VCaP (cell line): ENCODE measurements around the gene ACOT7.
A peak's percentile ranks its signal among the peaks of the same experiment; 100 is the strongest.

Source experiments
- H3K27ac ChIP-seq: fragments of 450-650 bp; 2 replicates; pipeline ENCODE4 v1.5.1; 2017
- TF ChIP-seq, protein P1 (sequence below): fragments of 450-650 bp; conservative IDR thresholded peaks from 2 replicates; pipeline ENCODE4 v1.5.1; 2017; ENCODE audit warnings: mild to moderate bottlenecking, moderate library complexity

ACOT7 gene

GRCh38 chr1:6425658-6426057 lies 32.1 kb upstream of the ACOT7 start:
- TF ChIP-seq, protein P1, sequence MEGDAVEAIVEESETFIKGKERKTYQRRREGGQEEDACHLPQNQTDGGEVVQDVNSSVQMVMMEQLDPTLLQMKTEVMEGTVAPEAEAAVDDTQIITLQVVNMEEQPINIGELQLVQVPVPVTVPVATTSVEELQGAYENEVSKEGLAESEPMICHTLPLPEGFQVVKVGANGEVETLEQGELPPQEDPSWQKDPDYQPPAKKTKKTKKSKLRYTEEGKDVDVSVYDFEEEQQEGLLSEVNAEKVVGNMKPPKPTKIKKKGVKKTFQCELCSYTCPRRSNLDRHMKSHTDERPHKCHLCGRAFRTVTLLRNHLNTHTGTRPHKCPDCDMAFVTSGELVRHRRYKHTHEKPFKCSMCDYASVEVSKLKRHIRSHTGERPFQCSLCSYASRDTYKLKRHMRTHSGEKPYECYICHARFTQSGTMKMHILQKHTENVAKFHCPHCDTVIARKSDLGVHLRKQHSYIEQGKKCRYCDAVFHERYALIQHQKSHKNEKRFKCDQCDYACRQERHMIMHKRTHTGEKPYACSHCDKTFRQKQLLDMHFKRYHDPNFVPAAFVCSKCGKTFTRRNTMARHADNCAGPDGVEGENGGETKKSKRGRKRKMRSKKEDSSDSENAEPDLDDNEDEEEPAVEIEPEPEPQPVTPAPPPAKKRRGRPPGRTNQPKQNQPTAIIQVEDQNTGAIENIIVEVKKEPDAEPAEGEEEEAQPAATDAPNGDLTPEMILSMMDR: no peak
- H3K27ac ChIP-seq: no peak overlapping the region

DNA sequence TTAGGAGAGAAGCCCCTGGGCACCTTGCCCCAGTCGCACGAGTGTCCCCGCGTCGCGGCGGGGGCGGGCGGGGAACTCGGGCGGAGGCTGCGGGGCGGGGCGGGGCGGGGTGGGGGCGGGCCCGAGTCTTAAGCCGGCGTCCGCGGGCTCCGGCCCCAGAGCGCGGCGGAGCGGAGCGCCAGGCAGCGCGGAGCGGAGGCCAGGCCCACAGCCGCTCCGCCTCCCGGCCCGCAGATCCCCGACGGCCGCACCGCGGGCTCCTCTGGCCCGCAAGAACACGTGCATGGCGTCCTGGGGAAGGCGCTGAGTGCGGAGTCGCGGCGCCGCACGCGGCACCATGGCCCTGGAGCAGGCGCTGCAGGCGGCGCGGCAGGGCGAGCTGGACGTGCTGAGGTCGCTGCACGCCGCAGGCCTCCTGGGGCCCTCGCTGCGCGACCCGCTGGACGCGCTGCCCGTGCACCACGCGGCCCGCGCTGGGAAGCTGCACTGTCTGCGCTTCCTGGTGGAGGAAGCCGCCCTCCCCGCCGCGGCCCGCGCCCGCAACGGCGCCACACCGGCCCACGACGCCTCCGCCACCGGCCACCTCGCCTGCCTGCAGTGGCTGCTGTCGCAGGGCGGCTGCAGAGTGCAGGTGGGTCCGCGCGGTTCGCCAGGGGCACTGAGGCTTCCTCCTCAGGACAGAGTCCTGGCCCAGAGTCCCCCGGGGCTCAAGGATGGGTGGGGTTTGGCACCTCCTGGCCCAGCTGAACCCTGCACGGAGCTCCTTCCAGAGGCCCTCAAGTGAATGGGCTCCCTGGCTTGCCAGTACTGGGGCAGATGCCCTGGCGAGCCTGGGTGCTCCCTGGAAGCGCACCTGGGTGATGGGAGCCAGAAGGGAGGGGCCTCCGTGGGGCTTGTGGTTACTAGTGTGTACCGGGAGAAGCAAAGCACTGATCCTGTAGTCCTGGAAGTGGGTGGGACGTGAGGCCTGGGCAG lies 31.3 kb upstream of the ACOT7 start, which contains the start of gene ESPN:
ESPN (plus strand) TSS at position 158 of the 975 bp plus-strand sequence; CDS start at position 338, 180 bp downstream.
- TF ChIP-seq, protein P1: no peak
- H3K27ac ChIP-seq: peak within 1 kb of the TSS; percentile 24; the same call in 1 of the 2 replicates

DNA sequence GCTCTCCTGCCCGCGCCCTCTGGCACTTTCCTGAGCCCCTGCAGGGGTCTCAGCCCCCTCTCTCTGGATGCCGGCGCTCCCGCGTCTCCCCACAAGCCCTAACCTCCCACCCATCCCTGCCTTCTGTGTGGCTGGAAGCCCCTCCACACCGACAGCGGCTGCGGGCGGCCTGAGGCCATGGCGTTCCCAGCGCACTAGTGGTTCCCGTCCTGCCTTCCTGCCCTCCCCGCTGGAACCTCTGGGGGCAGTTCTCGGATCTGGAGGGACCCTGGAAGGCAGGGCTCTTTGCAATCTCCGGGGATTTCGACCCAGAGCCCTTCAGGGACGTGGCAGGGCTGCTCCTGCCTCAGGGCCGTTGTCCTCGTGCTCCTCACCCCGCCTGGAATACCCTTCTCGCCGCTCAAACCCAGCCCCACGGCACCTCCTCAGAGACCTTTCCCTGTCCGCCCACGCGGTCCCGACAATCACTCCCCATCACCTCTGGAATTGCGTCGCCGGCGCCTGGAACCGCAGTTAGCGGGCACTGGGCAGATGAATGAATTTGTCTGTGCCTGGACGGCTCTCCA lies 30.5 kb upstream of the ACOT7 start:
- TF ChIP-seq, protein P1: no peak

DNA sequence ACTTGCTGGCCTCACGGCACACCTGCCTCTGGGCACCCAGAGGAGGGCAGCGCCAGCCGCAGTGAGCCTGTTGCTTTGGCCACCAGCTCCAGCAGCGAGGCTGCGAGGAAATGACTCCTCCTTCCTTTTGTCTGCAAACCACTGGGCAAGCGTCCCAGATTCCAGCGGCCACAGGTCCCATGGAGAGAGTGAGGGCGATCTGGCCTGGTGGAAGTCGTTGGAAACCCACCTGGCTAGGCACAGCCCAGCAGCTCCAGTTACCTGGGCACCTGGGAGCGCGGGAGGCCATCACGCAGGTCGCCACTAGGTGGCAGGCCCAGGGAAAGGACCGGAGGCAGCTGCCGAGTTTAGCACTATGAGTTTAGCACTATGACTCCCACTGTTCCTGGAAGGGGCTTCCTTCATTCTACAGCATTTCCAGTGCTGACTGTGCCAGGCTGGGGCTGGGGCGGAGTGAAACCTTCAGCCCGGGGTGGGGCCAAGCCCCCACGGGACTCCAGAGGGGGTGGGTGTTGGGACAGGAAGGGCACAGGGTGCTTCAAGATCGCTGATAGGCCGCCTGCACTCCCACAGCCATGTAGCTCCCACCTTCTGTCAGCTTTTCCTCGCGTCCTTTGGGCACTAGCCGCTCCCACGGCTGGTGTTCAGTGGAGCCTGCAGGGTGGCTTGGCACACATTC lies 29.9 kb upstream of the ACOT7 start:
- H3K27ac ChIP-seq: peak overlapping the region; percentile 24

More for the DNA sequence above, 30.5 kb upstream of the ACOT7 start:
- H3K27ac ChIP-seq: peak overlapping the region; percentile 24; the same call in 1 of the 2 replicates

DNA sequence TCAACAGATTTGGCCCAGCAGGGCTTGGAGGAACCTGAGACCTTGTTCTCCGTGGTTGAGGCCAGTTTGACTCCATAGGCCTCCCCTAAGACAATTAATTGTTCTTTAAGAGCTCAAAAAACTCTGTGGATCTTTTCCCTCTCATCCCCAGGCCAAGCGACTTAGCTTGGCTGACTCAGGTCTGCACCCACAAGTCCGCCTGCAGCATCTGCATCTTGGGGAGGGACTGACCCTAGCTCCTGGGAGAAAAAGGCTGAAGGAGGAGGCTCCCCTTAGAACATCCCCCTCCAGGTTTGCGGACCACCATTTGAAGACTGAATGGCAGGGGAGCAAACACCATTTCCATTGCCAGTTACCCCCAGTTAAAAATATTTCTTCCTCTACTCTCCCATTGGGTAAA lies 27.7 kb upstream of the ACOT7 start:
- TF ChIP-seq, protein P1: no peak
- H3K27ac ChIP-seq: no peak overlapping the region

More for the DNA sequence above, 29.9 kb upstream of the ACOT7 start:
- TF ChIP-seq, protein P1: peak; percentile 95

GRCh38 chr1:6420454-6421042 lies 27.0 kb upstream of the ACOT7 start:
- peak overlapping the region; percentile 56; the same call in 1 of the 2 replicates for H3K27ac ChIP-seq
- TF ChIP-seq, protein P1: no peak
